Activated B cell treated with CpG ODN at 0.5 μM for 24 hours (primary cell): ENCODE data around the gene CALU. TPM values are rescaled to one million over a fixed set of nuclear protein-coding genes. Genes with fewer than 3 reads are reported as not detected.
A peak's percentile ranks its signal among the peaks of the same experiment; 100 is the strongest.

Experiments
- ATAC-seq: fragments of 200-7000 bp; cut with Tn5 transposase; one replicate; pipeline ENCODE4 v1.10.0; 2021; ENCODE audit warnings: low read depth, mild to moderate bottlenecking, moderate library complexity
- CTCF ChIA-PET: fragments of 350-600 bp; sonication (Branson Sonifier 250); formaldehyde crosslinking; loops from one replicate; lab custom pipeline; 2021; ENCODE audit warnings: antibody characterized with exemption; lab: Charles Lee
- POLR2A ChIA-PET: fragments of 350-600 bp; sonication (Branson Sonifier 250); formaldehyde crosslinking; loops from one replicate; lab custom pipeline; 2021; ENCODE audit warnings: antibody characterized with exemption; lab: Charles Lee
- DNase-seq: peaks from one replicate; pipeline ENCODE4 v3.0.0; 2022
- H3K27ac Mint-ChIP-seq: one replicate; pipeline ENCODE4 v1.8.0; 2020; ENCODE audit warnings: mixed read lengths
- H3K27me3 Mint-ChIP-seq: one replicate; pipeline ENCODE4 v1.8.0; 2021; ENCODE audit warnings: mixed read lengths
- H3K36me3 Mint-ChIP-seq: one replicate; pipeline ENCODE4 v1.8.0; 2021; ENCODE audit warnings: low read depth, mixed read lengths
- H3K4me1 Mint-ChIP-seq: one replicate; pipeline ENCODE4 v1.8.0; 2021; ENCODE audit warnings: mixed read lengths
- H3K4me3 Mint-ChIP-seq: one replicate; pipeline ENCODE4 v1.8.0; 2020; ENCODE audit warnings: mild to moderate bottlenecking, mixed read lengths
- H3K9me3 Mint-ChIP-seq: one replicate; pipeline ENCODE4 v1.8.0; 2020; ENCODE audit warnings: mixed read lengths
- CTCF ChIP-seq: fragments of 200-600 bp; IDR thresholded peaks from one replicate; pipeline ENCODE4 v1.8.0; 2022; ENCODE audit warnings: antibody characterized with exemption, mild to moderate bottlenecking
- intact Hi-C: fragments of 100-400 bp; cut with micrococcal nuclease; formaldehyde crosslinking; loops from one replicate; pipeline ENCODE4 v1.15.1; 2024
- total RNA-seq: library from RNA; stranded (reverse); gene quantifications from 2 replicates; pipeline ENCODE4 v1.2.3, GENCODE V29; 2022

The CALU gene
- total RNA-seq, 1 donor from 2014 or later = 15.4 TPM

DNA sequence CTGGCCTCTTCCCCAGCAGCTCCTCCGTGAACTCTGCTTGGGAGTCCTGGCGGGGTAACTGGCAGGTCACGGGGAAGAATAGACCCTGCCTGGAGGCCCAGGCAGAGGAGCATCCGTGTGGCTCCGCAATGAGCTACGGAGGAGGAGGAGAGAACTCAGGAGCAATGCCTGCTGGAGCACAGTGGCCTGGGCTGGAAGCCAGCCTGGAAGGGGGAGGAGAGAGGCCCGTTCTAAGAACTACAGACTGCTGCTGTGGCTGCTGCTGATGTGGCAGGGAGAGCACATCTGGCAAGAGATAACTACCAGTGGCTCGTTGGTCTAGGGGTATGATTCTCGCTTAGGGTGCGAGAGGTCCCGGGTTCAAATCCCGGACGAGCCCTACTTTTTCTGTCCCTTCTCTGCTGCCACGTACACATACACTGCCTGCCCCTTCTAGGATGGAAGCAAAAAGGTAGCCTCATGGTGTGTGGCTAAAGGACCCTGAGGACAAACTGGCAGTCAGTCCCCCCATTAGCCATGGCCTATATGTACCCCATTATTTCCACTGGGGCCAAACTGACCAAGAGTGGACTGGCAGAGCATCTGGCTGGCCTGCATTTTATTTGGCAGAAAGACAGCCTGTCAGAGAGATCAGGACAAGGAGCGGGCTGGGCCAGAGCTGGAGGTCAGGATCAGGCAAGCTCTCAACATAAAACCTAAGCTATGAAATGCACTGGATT is 44.1 kb downstream of the CALU start:
- ATAC-seq = no peak
- ChIA-PET CTCF (no interaction called here), POLR2A (interaction anchor here (0.6 kb wide), 1 partner anchor 8 kb away, joined by 3 read pairs; no protein-coding TSS in a partner anchor)
- no peaks in the 10 kb centered on the region for H3K27me3 Mint-ChIP-seq
- intact Hi-C loops = no loop called here
- TF ChIP-seq CTCF = no peak
- H3K27ac Mint-ChIP-seq = no peak overlapping the region
- H3K9me3 Mint-ChIP-seq = no peaks in the 10 kb centered on the region
- H3K36me3 Mint-ChIP-seq = no peaks in the 10 kb centered on the region
- no peak overlapping the region for H3K4me3 Mint-ChIP-seq
- H3K4me1 Mint-ChIP-seq = no peaks in the 10 kb centered on the region
- no peak for DNase-seq

DNA sequence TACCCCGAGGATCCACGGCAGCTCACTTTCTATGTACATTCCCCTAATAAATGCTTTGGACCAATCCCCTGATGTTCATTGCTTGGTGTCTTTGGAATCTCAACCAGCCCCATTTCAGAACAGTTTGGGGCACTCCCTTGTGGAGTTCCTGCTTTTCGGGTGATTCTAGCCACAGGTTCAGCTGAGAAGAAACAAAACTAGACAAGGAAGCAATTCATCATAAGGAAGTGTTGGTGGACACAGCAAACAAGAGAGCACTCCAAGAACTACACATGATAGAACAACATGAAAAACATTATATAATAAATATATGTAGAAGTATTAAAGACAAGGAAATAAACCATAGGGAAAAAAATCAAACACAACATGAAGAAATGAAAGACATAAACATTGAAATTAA is 46.6 kb downstream of the CALU start:
- H3K4me1 Mint-ChIP-seq = peaks cover 5% of the 10 kb centered on the region
- ChIA-PET POLR2A (no interaction called here), CTCF (no interaction called here)
- no peak for DNase-seq
- TF ChIP-seq CTCF = no peak
- H3K9me3 Mint-ChIP-seq = no peaks in the 10 kb centered on the region
- no peak for ATAC-seq
- intact Hi-C loops = no loop called here
- no peak overlapping the region for H3K27ac Mint-ChIP-seq
- H3K4me3 Mint-ChIP-seq = no peak overlapping the region
- H3K27me3 Mint-ChIP-seq = no peaks in the 10 kb centered on the region
- H3K36me3 Mint-ChIP-seq = no peaks in the 10 kb centered on the region

- Mint-ChIP-seq H3K9me3 (no peaks in the 10 kb centered on the region), H3K4me3 (peak overlapping the region; percentile 86), H3K27me3 (no peaks in the 10 kb centered on the region), H3K27ac (no peak overlapping the region), H3K4me1 (peaks cover 10% of the 10 kb centered on the region), H3K36me3 (no peaks in the 10 kb centered on the region)
- TF ChIP-seq CTCF = no peak
- ATAC-seq (no peak), DNase-seq (no peak)
- POLR2A ChIA-PET = no interaction called here
- intact Hi-C loops = no loop called here
- CTCF ChIA-PET = no interaction called here
Measured at GRCh38 chr7:128788446-128789412, 49.6 kb downstream of the CALU start.

DNA sequence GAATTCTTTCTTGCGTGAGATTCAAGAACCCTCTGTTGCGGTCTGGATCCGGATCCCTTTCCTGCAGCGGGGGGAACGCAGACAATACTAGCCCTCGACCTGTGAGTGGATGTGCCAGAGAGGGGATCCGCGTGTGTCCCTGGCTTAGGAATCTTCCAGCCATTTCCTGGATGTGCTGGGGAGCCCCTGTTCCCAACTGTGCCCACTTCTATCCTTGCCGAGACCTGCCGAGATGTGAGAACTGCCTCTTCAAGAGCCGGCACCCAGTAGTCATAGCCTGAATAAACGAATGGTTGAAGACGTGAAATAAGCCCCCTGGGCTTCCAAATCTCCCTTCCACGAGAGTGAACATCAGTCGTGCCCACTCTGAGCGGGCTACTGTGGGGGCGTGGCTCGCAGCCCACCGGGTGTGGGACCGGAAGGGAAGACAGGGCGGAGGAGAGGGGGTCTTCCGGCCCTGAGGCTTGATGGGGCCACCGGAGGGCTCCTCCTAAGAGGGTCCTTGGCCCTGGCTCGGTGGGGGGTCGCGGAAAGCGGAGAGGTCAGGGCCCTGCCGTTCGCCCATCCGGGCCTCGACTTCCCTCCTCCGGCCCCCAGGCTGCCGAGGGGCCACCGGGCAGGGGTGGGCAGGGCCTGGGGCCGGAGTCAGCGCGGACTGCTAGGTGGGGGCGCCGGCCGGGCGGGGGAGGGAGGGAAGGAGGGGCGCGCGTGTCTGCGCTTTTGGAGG is 51.3 kb downstream of the CALU start:
- ATAC-seq (peak; percentile 11), DNase-seq (no peak)
- Mint-ChIP-seq H3K27ac (no peak overlapping the region), H3K9me3 (no peaks in the 10 kb centered on the region), H3K36me3 (no peaks in the 10 kb centered on the region), H3K27me3 (no peaks in the 10 kb centered on the region), H3K4me3 (peak overlapping the region; percentile 87), H3K4me1 (peaks cover 10% of the 10 kb centered on the region)
- intact Hi-C loops = loop anchor here (1.0 to 5.0 kb wide), 3 partner anchors 51 to 147 kb away; partner anchors contain the start of genes ATP6V1F, CALU and IRF5
- CTCF ChIA-PET = no interaction called here
- TF ChIP-seq CTCF = no peak
- POLR2A ChIA-PET = interaction anchor here (0.7 to 1.1 kb wide), 3 partner anchors 8 to 73 kb away, joined by 3 read pairs; no protein-coding TSS in a partner anchor
